Mesenchymal stem cell (in vitro differentiated cells and primary cell): Measurements from ENCODE around the gene NAIF1.

Source experiments
- DNase-seq: peaks from one replicate; pipeline ENCODE4 v3.0.0-alpha.2; 2013
- H2AFZ ChIP-seq: one replicate; pipeline ENCODE4 v1.6.1; 2013; ENCODE audit warnings: low read depth, mild to moderate bottlenecking, control low read depth, inconsistent platforms, low read length, moderate library complexity
- H2AK5ac ChIP-seq: 2 replicates; pipeline ENCODE4 v1.6.1; 2013; ENCODE audit warnings: low read length, moderate library complexity, mild to moderate bottlenecking, inconsistent platforms; ENCODE audit not compliant: severe bottlenecking
- H2BK120ac ChIP-seq: one replicate; pipeline ENCODE4 v1.6.1; 2013; ENCODE audit warnings: low read depth, mild to moderate bottlenecking, inconsistent platforms, low read length, moderate library complexity
- H2BK12ac ChIP-seq, 2 experiments: one replicate each; pipeline ENCODE4 v1.6.1; 2013; ENCODE audit warnings: inconsistent platforms in 2 of 2, low read length in 2 of 2, mild to moderate bottlenecking in 2 of 2, moderate library complexity in 2 of 2, control low read depth in 1 of 2
- H2BK15ac ChIP-seq: one replicate; pipeline ENCODE4 v1.6.1; 2013; ENCODE audit warnings: mild to moderate bottlenecking, low read depth, inconsistent platforms; ENCODE audit not compliant: poor library complexity, severe bottlenecking
- H2BK5ac ChIP-seq: 2 replicates; pipeline ENCODE4 v1.6.1; 2013; ENCODE audit warnings: low read depth, mild to moderate bottlenecking, low read length, control low read depth, inconsistent platforms; ENCODE audit not compliant: poor library complexity, severe bottlenecking
- H3K14ac ChIP-seq, 2 experiments: one replicate each; pipeline ENCODE4 v1.6.1; 2013; ENCODE audit warnings: inconsistent platforms in 2 of 2, low read length in 2 of 2, control low read depth in 1 of 2, mild to moderate bottlenecking in 1 of 2, moderate library complexity in 1 of 2
- H3K18ac ChIP-seq, 2 experiments: one replicate each; pipeline ENCODE4 v1.6.1; 2013; ENCODE audit warnings: inconsistent platforms in 2 of 2, low read length in 2 of 2, control low read depth in 1 of 2, low read depth in 1 of 2, mild to moderate bottlenecking in 1 of 2
- H3K23ac ChIP-seq, 2 experiments: one replicate each; pipeline ENCODE4 v1.6.1; 2013; ENCODE audit warnings: inconsistent platforms in 2 of 2, low read length in 2 of 2, mild to moderate bottlenecking in 2 of 2, moderate library complexity in 2 of 2, control low read depth in 1 of 2
- H3K27ac ChIP-seq: 2 replicates; pipeline ENCODE4 v1.5.1; 2013; ENCODE audit warnings: mild to moderate bottlenecking, moderate library complexity, low read length, control low read depth, inconsistent platforms; ENCODE audit not compliant: poor library complexity, severe bottlenecking
- H3K27me3 ChIP-seq, 2 experiments: 2 replicates each; pipeline versions ENCODE4 v1.6.1 to v1.7.0; 2013; ENCODE audit warnings: low read length in 2 of 2, mild to moderate bottlenecking in 2 of 2, moderate library complexity in 2 of 2, control low read depth in 1 of 2, inconsistent platforms in 1 of 2; ENCODE audit not compliant: control insufficient read depth in 1 of 2, insufficient read depth in 1 of 2
- H3K36me3 ChIP-seq, 2 experiments: 2 replicates each; pipeline versions ENCODE4 v1.6.1 to v1.7.0; 2013; ENCODE audit warnings: low read length in 2 of 2, control low read depth in 1 of 2, inconsistent platforms in 1 of 2, low read depth in 1 of 2, mild to moderate bottlenecking in 1 of 2; ENCODE audit not compliant: insufficient read depth in 2 of 2, control insufficient read depth in 1 of 2
- H3K4ac ChIP-seq, 2 experiments: one replicate each; pipeline ENCODE4 v1.6.1; 2013; ENCODE audit warnings: inconsistent platforms in 2 of 2, low read length in 2 of 2, mild to moderate bottlenecking in 2 of 2, moderate library complexity in 2 of 2, control low read depth in 1 of 2, low read depth in 1 of 2
- H3K4me1 ChIP-seq: 2 replicates; pipeline ENCODE4 v1.6.1; 2013; ENCODE audit warnings: low read depth, low read length, control low read depth; ENCODE audit not compliant: control insufficient read depth, insufficient read depth
- H3K4me2 ChIP-seq: 2 replicates; pipeline ENCODE4 v1.6.1; 2013; ENCODE audit warnings: low read length, mild to moderate bottlenecking, inconsistent platforms; ENCODE audit not compliant: poor library complexity, severe bottlenecking
- H3K4me3 ChIP-seq, 2 experiments: 2 replicates each; pipeline versions ENCODE4 v1.5.1 to v1.7.0; 2013; ENCODE audit warnings: low read length in 2 of 2, mild to moderate bottlenecking in 2 of 2, control low read depth in 1 of 2, low read depth in 1 of 2; ENCODE audit not compliant: insufficient read depth in 1 of 2
- H3K79me1 ChIP-seq: replicated peaks from 2 replicates; pipeline ENCODE4 v1.6.1; 2013; ENCODE audit warnings: mild to moderate bottlenecking, control low read depth, low read length, inconsistent platforms; ENCODE audit not compliant: poor library complexity, severe bottlenecking
- H3K9ac ChIP-seq: 2 replicates; pipeline ENCODE4 v1.7.0; 2013; ENCODE audit warnings: mild to moderate bottlenecking, low read length, moderate library complexity
- H3K9me3 ChIP-seq: 2 replicates; pipeline ENCODE4 v1.7.0; 2013; ENCODE audit warnings: mild to moderate bottlenecking, low read length; ENCODE audit not compliant: control insufficient read depth
- H4K8ac ChIP-seq: one replicate; pipeline ENCODE4 v1.6.1; 2013; ENCODE audit warnings: inconsistent platforms, mild to moderate bottlenecking, low read length, moderate library complexity
- H4K91ac ChIP-seq: one replicate; pipeline ENCODE4 v1.6.1; 2013; ENCODE audit warnings: mild to moderate bottlenecking, low read length, inconsistent platforms
- WGBS: methylation state at CpG from one replicate; pipeline ENCODE4 v1.1.7; 2013; ENCODE audit warnings: mixed read lengths; 5-methylcytosine and 5-hydroxymethylcytosine counted together

Gene NAIF1

GRCh38 chr9:128033609-128034008 is 33.5 kb downstream of the NAIF1 start:
- H2BK120ac ChIP-seq: no peak overlapping the region
- H2AK5ac ChIP-seq: no peak overlapping the region
- no peak overlapping the region for H3K14ac ChIP-seq
- H2AFZ ChIP-seq: no peak overlapping the region
- no peak overlapping the region for H2BK5ac ChIP-seq
- no peak overlapping the region for H2BK12ac ChIP-seq
- H4K91ac ChIP-seq: no peak overlapping the region
- H3K27ac ChIP-seq: no peak overlapping the region
- H2BK15ac ChIP-seq: no peak overlapping the region
- no peak overlapping the region for H3K4me2 ChIP-seq
- H3K18ac ChIP-seq: no peak overlapping the region
- no peak overlapping the region for H3K23ac ChIP-seq
- no peak overlapping the region for H4K8ac ChIP-seq
- DNase-seq: no peak
- H3K4ac ChIP-seq: no peak overlapping the region
- H3K9me3 ChIP-seq: no peaks in the 10 kb centered on the region
- H3K79me1 ChIP-seq: no peaks in the 10 kb centered on the region
- WGBS: 99% methylated on average over 2 of the region's 4 CpGs
- H3K36me3 ChIP-seq: no peaks in the 10 kb centered on the region
- no peak overlapping the region for H3K4me3 ChIP-seq
- H3K4me1 ChIP-seq: no peaks in the 10 kb centered on the region
- H3K27me3 ChIP-seq: no peaks in the 10 kb centered on the region
- H3K9ac ChIP-seq: no peak overlapping the region

- Histone ChIP-seq H2AK5ac (no peak overlapping the region), H3K9me3 (no peaks in the 10 kb centered on the region), H3K14ac (no peak overlapping the region), H3K4me3 (no peak overlapping the region), H3K79me1 (no peaks in the 10 kb centered on the region), H2AFZ (no peak overlapping the region), H3K27me3 (no peaks in the 10 kb centered on the region), H3K23ac (no peak overlapping the region), H2BK15ac (no peak overlapping the region), H3K36me3 (no peaks in the 10 kb centered on the region), H2BK5ac (no peak overlapping the region), H3K9ac (no peak overlapping the region), H3K27ac (no peak overlapping the region), H3K18ac (no peak overlapping the region), H2BK12ac (no peak overlapping the region), H3K4ac (no peak overlapping the region), H2BK120ac (no peak overlapping the region), H4K91ac (no peak overlapping the region), H4K8ac (no peak overlapping the region), H3K4me1 (peaks cover 1% of the 10 kb centered on the region), H3K4me2 (no peak overlapping the region)
- WGBS: 97% methylated on average over 4 of the region's 4 CpGs
- DNase-seq: no peak
These were observed 39.4 kb downstream of the NAIF1 start for GRCh38 chr9:128027705-128028104.

- Histone ChIP-seq H3K4me2 (no peak overlapping the region), H3K18ac (peak overlapping the region in 1 of 2 experiments; percentile 25), H2BK12ac (peak overlapping the region; percentile 5 to 54), H4K8ac (peak overlapping the region; percentile 56), H3K9me3 (no peaks in the 10 kb centered on the region), H3K9ac (no peak overlapping the region), H3K27ac (no peak overlapping the region), H3K4me3 (no peak overlapping the region), H2BK5ac (no peak overlapping the region), H3K4me1 (peaks cover 1% of the 10 kb centered on the region), H3K4ac (peak overlapping the region; percentile 0 to 18), H3K27me3 (no peaks in the 10 kb centered on the region), H2AFZ (no peak overlapping the region), H3K23ac (no peak overlapping the region), H2AK5ac (no peak overlapping the region), H3K36me3 (no peaks in the 10 kb centered on the region), H3K14ac (no peak overlapping the region), H2BK15ac (no peak overlapping the region), H3K79me1 (no peaks in the 10 kb centered on the region), H2BK120ac (no peak overlapping the region), H4K91ac (peak overlapping the region; percentile 56)
- 75% methylated on average over 11 of the region's 11 CpGs for WGBS
- DNase-seq: peak; percentile 43
These were observed 40.2 kb downstream of the NAIF1 start for GRCh38 chr9:128026773-128027541.

GRCh38 chr9:128026255-128026772 is 40.8 kb downstream of the NAIF1 start:
- DNase-seq: no peak
- no peak overlapping the region for H3K27ac ChIP-seq
- no peak overlapping the region for H2BK15ac ChIP-seq
- no peak overlapping the region for H2AK5ac ChIP-seq
- no peak overlapping the region for H3K14ac ChIP-seq
- H3K4me3 ChIP-seq: no peak overlapping the region
- no peaks in the 10 kb centered on the region for H3K27me3 ChIP-seq
- no peak overlapping the region for H3K23ac ChIP-seq
- no peak overlapping the region for H2BK5ac ChIP-seq
- no peak overlapping the region for H3K4me2 ChIP-seq
- H3K4me1 ChIP-seq: peaks cover 1% of the 10 kb centered on the region
- no peak overlapping the region for H2AFZ ChIP-seq
- H3K9me3 ChIP-seq: no peaks in the 10 kb centered on the region
- H4K8ac ChIP-seq: peak overlapping the region; percentile 29
- no peak overlapping the region for H2BK120ac ChIP-seq
- H4K91ac ChIP-seq: no peak overlapping the region
- no peaks in the 10 kb centered on the region for H3K36me3 ChIP-seq
- 96% methylated on average over 12 of the region's 12 CpGs for WGBS
- peak overlapping the region in 1 of 2 experiments; percentile 30 for H2BK12ac ChIP-seq
- H3K79me1 ChIP-seq: no peaks in the 10 kb centered on the region
- no peak overlapping the region for H3K9ac ChIP-seq
- H3K18ac ChIP-seq: no peak overlapping the region
- H3K4ac ChIP-seq: peak overlapping the region in 1 of 2 experiments; percentile 70
